Activated CD8-positive, alpha-beta memory T cell treated with anti-CD3 and anti-CD28 coated beads, Interleukin-2, amount 50 U/mL, for 24 hours (primary cell): ENCODE data around the gene UBAC1.

ENCODE experiments used
- DNase-seq: peaks from one replicate; pipeline ENCODE4 v3.0.0-alpha.2; 2020; ENCODE audit errors: extremely low read depth

Gene UBAC1

GRCh38 chr9:135939351-135940265 is 21.6 kb downstream of the UBAC1 start:
- no peak for DNase-seq

- DNase-seq: no peak
Observed at GRCh38 chr9:135937521-135938489, 23.4 kb downstream of the UBAC1 start.

- DNase-seq: no peak
Observed at GRCh38 chr9:135933114-135933513, 28.1 kb downstream of the UBAC1 start.

GRCh38 chr9:135932656-135933055 is 28.5 kb downstream of the UBAC1 start:
- DNase-seq: no peak

GRCh38 chr9:135931349-135931820 is 29.8 kb downstream of the UBAC1 start:
- DNase-seq: no peak

GRCh38 chr9:135930446-135931345 is 30.5 kb downstream of the UBAC1 start:
- DNase-seq: no peak

- no peak for DNase-seq
Observed at GRCh38 chr9:135929656-135930445, 31.3 kb downstream of the UBAC1 start.

- DNase-seq: no peak
Observed at GRCh38 chr9:135928731-135929655, 32.2 kb downstream of the UBAC1 start.

- no peak for DNase-seq
Observed at GRCh38 chr9:135928074-135928730, 33.0 kb downstream of the UBAC1 start.

- no peak for DNase-seq
Observed at GRCh38 chr9:135927195-135928013, 33.8 kb downstream of the UBAC1 start.

GRCh38 chr9:135926402-135927194 is 34.6 kb downstream of the UBAC1 start:
- DNase-seq: peak; percentile 61

GRCh38 chr9:135925496-135926133 is 35.6 kb downstream of the UBAC1 start:
- peak; percentile 56 for DNase-seq

- DNase-seq: no peak
Observed at GRCh38 chr9:135924628-135925338, 36.4 kb downstream of the UBAC1 start.

GRCh38 chr9:135923508-135923907 is 37.7 kb downstream of the UBAC1 start:
- DNase-seq: no peak

- no peak for DNase-seq
Observed at GRCh38 chr9:135921749-135922310, 39.3 kb downstream of the UBAC1 start.
